HepG2 (cell line): ENCODE measurements around the gene NT5C. TPM values are rescaled to one million over a fixed set of nuclear protein-coding genes. Genes with fewer than 3 reads are reported as not detected.

ENCODE experiments used
- CEBPB ChIP-seq: IDR thresholded peaks from 2 replicates; pipeline ENCODE4 v1.6.1; 2011; ENCODE audit warnings: low read depth, low read length, improper control_type of control experiment, borderline replicate concordance
- CSRNP2 ChIP-seq: sonication (generic); formaldehyde crosslinking; conservative IDR thresholded peaks from 2 replicates; pipeline ENCODE4 v1.8.0; 2022; ENCODE audit warnings: low read depth, missing genetic modification reagents
- GPN1 ChIP-seq: sonication (generic); formaldehyde crosslinking; IDR thresholded peaks from 2 replicates; pipeline ENCODE4 v1.5.1; 2020; ENCODE audit warnings: missing genetic modification reagents, borderline replicate concordance
- KAT2B ChIP-seq: fragments of 150-350 bp; IDR thresholded peaks from 2 replicates; pipeline ENCODE4 v1.6.1; 2014; ENCODE audit warnings: low read depth, low read length, borderline replicate concordance
- NRL ChIP-seq: sonication (generic); formaldehyde crosslinking; IDR thresholded peaks from 2 replicates; pipeline ENCODE4 v1.5.0; 2020; ENCODE audit warnings: missing genetic modification reagents, mild to moderate bottlenecking, moderate library complexity, borderline replicate concordance
- REL ChIP-seq: sonication (generic); formaldehyde crosslinking; conservative IDR thresholded peaks from 2 replicates; pipeline ENCODE4 v1.8.0; 2022; ENCODE audit warnings: mild to moderate bottlenecking, missing genetic modification reagents, moderate library complexity
- RORA ChIP-seq: sonication (generic); formaldehyde crosslinking; IDR thresholded peaks from 2 replicates; pipeline ENCODE4 v1.5.0; 2020; ENCODE audit warnings: mild to moderate bottlenecking, missing genetic modification reagents, moderate library complexity
- SETDB1 ChIP-seq: sonication (generic); formaldehyde crosslinking; IDR thresholded peaks from 2 replicates; pipeline ENCODE4 v1.5.1; 2020; ENCODE audit warnings: missing genetic modification reagents, mild to moderate bottlenecking, borderline replicate concordance
- SIN3A ChIP-seq: IDR thresholded peaks from 2 replicates; pipeline ENCODE4 v1.6.1; 2011; ENCODE audit warnings: low read depth, mild to moderate bottlenecking, control low read depth, low read length, borderline replicate concordance
- SP1 ChIP-seq, 2 experiments: fragments of 450-650 bp in 1 of 2; sonication (generic) in 1 of 2; formaldehyde crosslinking in 1 of 2; IDR thresholded peaks; 2 replicates each; pipeline versions ENCODE4 v1.4.0 to v1.6.1; 2016 to 2020; ENCODE audit warnings: missing genetic modification reagents in 1 of 2
- SRF ChIP-seq: IDR thresholded peaks from 2 replicates; pipeline ENCODE4 v1.6.1; 2011; ENCODE audit warnings: mild to moderate bottlenecking, low read depth, low read length, moderate library complexity
- STAG1 ChIP-seq: sonication (generic); formaldehyde crosslinking; IDR thresholded peaks from 2 replicates; pipeline ENCODE4 v1.4.0; 2020; ENCODE audit warnings: missing genetic modification reagents
- ZFY ChIP-seq: sonication (generic); formaldehyde crosslinking; IDR thresholded peaks from 2 replicates; pipeline ENCODE4 v1.4.0; 2020; ENCODE audit warnings: missing genetic modification reagents
- ZNF12 ChIP-seq: sonication (generic); formaldehyde crosslinking; IDR thresholded peaks from 2 replicates; pipeline ENCODE4 v1.5.0; 2020; ENCODE audit warnings: missing genetic modification reagents
- ZNF136 ChIP-seq: sonication (generic); formaldehyde crosslinking; IDR thresholded peaks from 2 replicates; pipeline ENCODE4 v1.8.1; 2022; ENCODE audit warnings: low read depth, mild to moderate bottlenecking, moderate library complexity, missing genetic modification reagents
- ZNF207 ChIP-seq: fragments of 450-650 bp; IDR thresholded peaks from 2 replicates; pipeline ENCODE4 v1.6.1; 2016; ENCODE audit warnings: antibody characterized with exemption, borderline replicate concordance
- ZNF768 ChIP-seq: sonication (generic); formaldehyde crosslinking; IDR thresholded peaks from 2 replicates; pipeline ENCODE4 v1.4.0; 2020; ENCODE audit warnings: missing genetic modification reagents
- ZNF792 ChIP-seq: IDR thresholded peaks from 2 replicates; pipeline ENCODE4 v1.6.1; 2016
- polyA plus RNA-seq, 8 experiments: library from polyadenylated mRNA; depleted of rRNA in 3 of 8; stranded (reverse) in 7 of 8; unstranded in 1 of 8; fragments of >200 nt; fragmentation: Illumina TruSeq in 4 of 8; extraction: Trizol in 4 of 8; gene quantifications; 2 replicates each; pipeline versions ENCODE4 v1.2.1 to v1.2.3, GENCODE V29; 2011 to 2016; ENCODE audit warnings: low read depth in 4 of 8, missing spikeins in 1 of 8, mixed read lengths in 1 of 8; ENCODE audit not compliant: insufficient read depth in 1 of 8
- total RNA-seq, 5 experiments: library from RNA; depleted of rRNA; stranded (reverse); fragments of >200 nt; fragmentation: Illumina TruSeq; extraction: Trizol; gene quantifications; 2 replicates each; pipeline ENCODE4 v1.2.3, GENCODE V29; 2016; ENCODE audit warnings: low read depth in 1 of 5
- TF ChIP-seq, protein P1 (sequence below): IDR thresholded peaks from 2 replicates; pipeline ENCODE4 v1.6.1; 2016; ENCODE audit warnings: missing biosample characterization, missing genetic modification reagents, low read depth
- TF ChIP-seq, protein P2 (sequence below): sonication (generic); formaldehyde crosslinking; IDR thresholded peaks from 2 replicates; pipeline ENCODE4 v1.4.0; 2020; ENCODE audit warnings: mild to moderate bottlenecking, missing genetic modification reagents
- TF ChIP-seq, protein P3 (sequence below): sonication (generic); formaldehyde crosslinking; IDR thresholded peaks from 2 replicates; pipeline ENCODE4 v1.4.0; 2020; ENCODE audit warnings: missing genetic modification reagents
- TF ChIP-seq, protein P4 (sequence below): sonication (generic); formaldehyde crosslinking; IDR thresholded peaks from 2 replicates; pipeline ENCODE4 v1.5.0; 2020; ENCODE audit warnings: missing genetic modification reagents, mild to moderate bottlenecking, borderline replicate concordance

Gene NT5C
- total and polyA plus RNA-seq, 2 of the 13 experiments (the other 11 are each of a cell fraction or from before 2014, with no cell fraction given) = 42.8 to 48.6 TPM

- TF ChIP-seq ZNF792 (CRISPR knock-in tag) = peak; percentile 17; the same call in 1 of the 2 replicates
- TF ChIP-seq ZNF768 (CRISPR knock-in tag) = no peak
- TF ChIP-seq, protein P1, sequence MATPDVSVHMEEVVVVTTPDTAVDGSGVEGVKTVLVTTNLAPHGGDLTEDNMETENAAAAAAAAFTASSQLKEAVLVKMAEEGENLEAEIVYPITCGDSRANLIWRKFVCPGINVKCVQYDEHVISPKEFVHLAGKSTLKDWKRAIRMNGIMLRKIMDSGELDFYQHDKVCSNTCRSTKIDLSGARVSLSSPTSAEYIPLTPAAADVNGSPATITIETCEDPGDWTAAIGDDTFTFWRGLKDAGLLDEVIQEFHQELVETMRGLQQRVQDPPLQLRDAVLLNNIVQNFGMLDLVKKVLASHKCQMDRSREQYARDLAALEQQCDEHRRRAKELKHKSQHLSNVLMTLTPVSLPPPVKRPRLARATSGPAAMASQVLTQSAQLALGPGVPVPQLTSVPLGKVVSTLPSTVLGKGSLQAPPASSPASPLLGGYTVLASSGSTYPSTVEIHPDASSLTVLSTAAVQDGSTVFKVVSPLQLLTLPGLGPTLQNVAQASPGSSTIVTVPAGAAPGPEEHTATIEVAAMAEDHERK (CRISPR knock-in tag) = no peak
- TF ChIP-seq GPN1 = no peak
- TF ChIP-seq, protein P2, sequence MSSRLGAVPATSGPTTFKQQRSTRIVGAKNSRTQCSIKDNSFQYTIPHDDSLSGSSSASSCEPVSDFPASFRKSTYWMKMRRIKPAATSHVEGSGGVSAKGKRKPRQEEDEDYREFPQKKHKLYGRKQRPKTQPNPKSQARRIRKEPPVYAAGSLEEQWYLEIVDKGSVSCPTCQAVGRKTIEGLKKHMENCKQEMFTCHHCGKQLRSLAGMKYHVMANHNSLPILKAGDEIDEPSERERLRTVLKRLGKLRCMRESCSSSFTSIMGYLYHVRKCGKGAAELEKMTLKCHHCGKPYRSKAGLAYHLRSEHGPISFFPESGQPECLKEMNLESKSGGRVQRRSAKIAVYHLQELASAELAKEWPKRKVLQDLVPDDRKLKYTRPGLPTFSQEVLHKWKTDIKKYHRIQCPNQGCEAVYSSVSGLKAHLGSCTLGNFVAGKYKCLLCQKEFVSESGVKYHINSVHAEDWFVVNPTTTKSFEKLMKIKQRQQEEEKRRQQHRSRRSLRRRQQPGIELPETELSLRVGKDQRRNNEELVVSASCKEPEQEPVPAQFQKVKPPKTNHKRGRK = no peak
- no peak for TF ChIP-seq ZNF207
- TF ChIP-seq SETDB1 (CRISPR knock-in tag) = no peak
- TF ChIP-seq ZNF12 (CRISPR knock-in tag) = no peak
- TF ChIP-seq, protein P3, sequence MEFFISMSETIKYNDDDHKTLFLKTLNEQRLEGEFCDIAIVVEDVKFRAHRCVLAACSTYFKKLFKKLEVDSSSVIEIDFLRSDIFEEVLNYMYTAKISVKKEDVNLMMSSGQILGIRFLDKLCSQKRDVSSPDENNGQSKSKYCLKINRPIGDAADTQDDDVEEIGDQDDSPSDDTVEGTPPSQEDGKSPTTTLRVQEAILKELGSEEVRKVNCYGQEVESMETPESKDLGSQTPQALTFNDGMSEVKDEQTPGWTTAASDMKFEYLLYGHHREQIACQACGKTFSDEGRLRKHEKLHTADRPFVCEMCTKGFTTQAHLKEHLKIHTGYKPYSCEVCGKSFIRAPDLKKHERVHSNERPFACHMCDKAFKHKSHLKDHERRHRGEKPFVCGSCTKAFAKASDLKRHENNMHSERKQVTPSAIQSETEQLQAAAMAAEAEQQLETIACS (CRISPR knock-in tag) = 0 out of 2 replicates have a peak, but pooled peaks have one; percentile 42
- TF ChIP-seq, protein P4, sequence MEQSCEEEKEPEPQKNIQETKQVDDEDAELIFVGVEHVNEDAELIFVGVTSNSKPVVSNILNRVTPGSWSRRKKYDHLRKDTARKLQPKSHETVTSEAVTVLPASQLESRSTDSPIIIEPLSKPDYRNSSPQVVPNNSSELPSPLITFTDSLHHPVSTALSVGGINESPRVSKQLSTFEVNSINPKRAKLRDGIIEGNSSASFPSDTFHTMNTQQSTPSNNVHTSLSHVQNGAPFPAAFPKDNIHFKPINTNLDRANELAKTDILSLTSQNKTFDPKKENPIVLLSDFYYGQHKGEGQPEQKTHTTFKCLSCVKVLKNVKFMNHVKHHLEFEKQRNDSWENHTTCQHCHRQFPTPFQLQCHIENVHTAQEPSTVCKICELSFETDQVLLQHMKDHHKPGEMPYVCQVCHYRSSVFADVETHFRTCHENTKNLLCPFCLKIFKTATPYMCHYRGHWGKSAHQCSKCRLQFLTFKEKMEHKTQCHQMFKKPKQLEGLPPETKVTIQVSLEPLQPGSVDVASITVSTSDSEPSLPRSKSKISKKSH (CRISPR knock-in tag) = no peak
- no peak for TF ChIP-seq KAT2B
- TF ChIP-seq ZFY (CRISPR knock-in tag) = peak; percentile 71
- TF ChIP-seq NRL (CRISPR knock-in tag) = peak; percentile 77
- TF ChIP-seq REL (CRISPR knock-in tag) = no peak
- no peak for TF ChIP-seq CEBPB
- no peak for TF ChIP-seq SRF
- TF ChIP-seq ZNF136 = 0 out of 2 replicates have a peak, but pooled peaks have one; percentile 54
- 0 out of 2 replicates have a peak, but pooled peaks have one; percentile 44 for TF ChIP-seq RORA (CRISPR knock-in tag)
- no peak for TF ChIP-seq SP1 (IDR thresholded peaks at IDR 0.05)
- TF ChIP-seq SP1 (CRISPR knock-in tag; IDR thresholded peaks at IDR 0.05) = peak; percentile 66; the same call in 1 of the 2 replicates
- no peak for TF ChIP-seq CSRNP2 (CRISPR knock-in tag)
- TF ChIP-seq STAG1 = peak; percentile 48
- TF ChIP-seq SIN3A = peak; percentile 42; the same call in 1 of the 2 replicates
Observed at GRCh38 chr17:75109407-75110233, 21.9 kb downstream of the NT5C start, which contains the start of gene ARMC7 (continued).
